ENCODE data around the gene POLR2F.
"Not testable (repeated sequence)": the region's sequence is repeated elsewhere in the genome, so short reads cannot be mapped to it uniquely, and the experiment has no call there.

Gene POLR2F

GRCh38 chr22:37925767-37926166 lies 27.7 kb upstream of the POLR2F start:
- DNase-seq = no peak

- no peak for DNase-seq
Observed at GRCh38 chr22:37926358-37926757, 27.1 kb upstream of the POLR2F start.

GRCh38 chr22:37926771-37927636 lies 26.5 kb upstream of the POLR2F start:
- no peak for DNase-seq

GRCh38 chr22:37927637-37927936 lies 25.9 kb upstream of the POLR2F start:
- DNase-seq = no peak

GRCh38 chr22:37929390-37929789 lies 24.1 kb upstream of the POLR2F start:
- no peak for DNase-seq

GRCh38 chr22:37930270-37930951 lies 23.1 kb upstream of the POLR2F start:
- no peak for DNase-seq

- no peak for DNase-seq
Observed at GRCh38 chr22:37930952-37931440, 22.5 kb upstream of the POLR2F start.

GRCh38 chr22:37931893-37932389 lies 21.6 kb upstream of the POLR2F start:
- DNase-seq = no peak

- DNase-seq = no peak
Observed at GRCh38 chr22:37932401-37932800, 21.1 kb upstream of the POLR2F start.

GRCh38 chr22:37932821-37933578 lies 20.5 kb upstream of the POLR2F start:
- DNase-seq = no peak

GRCh38 chr22:37933711-37934376 lies 19.7 kb upstream of the POLR2F start:
- peak; percentile 50 to 58 for DNase-seq

GRCh38 chr22:37940698-37941376 lies 12.7 kb upstream of the POLR2F start:
- DNase-seq = no peak

GRCh38 chr22:37942133-37942532 lies 11.4 kb upstream of the POLR2F start:
- no peak for DNase-seq

- no peak for DNase-seq
Observed at GRCh38 chr22:37943136-37943824, 10.2 kb upstream of the POLR2F start.

GRCh38 chr22:37943825-37944198 lies 9.7 kb upstream of the POLR2F start:
- DNase-seq = no peak

- not testable (repeated sequence) for DNase-seq
Observed at GRCh38 chr22:37944423-37944822, 9.1 kb upstream of the POLR2F start.

- not testable (repeated sequence) for DNase-seq
Observed at GRCh38 chr22:37947142-37947795, 6.2 kb upstream of the POLR2F start.

- no peak for DNase-seq
Observed at GRCh38 chr22:37951305-37951704, 2.2 kb upstream of the POLR2F start.

- not testable (repeated sequence) for DNase-seq
Observed at GRCh38 chr22:37952629-37953028, 870 bp upstream of the POLR2F start.

GRCh38 chr22:37953062-37953436 lies 450 bp upstream of the POLR2F start:
- DNase-seq = no peak

- DNase-seq = no peak
Observed at GRCh38 chr22:37954686-37955085, 1.2 kb downstream of the POLR2F start.

Measured in NCI-H2081 (cell line).